GM18526 (cell line): Measurements from ENCODE around the gene ACP6.

ENCODE experiments used
- POLR2A ChIP-seq: IDR thresholded peaks from 3 replicates; pipeline ENCODE4 v1.6.1; 2011; ENCODE audit not compliant: insufficient read length; ENCODE audit errors: extremely low read depth

ACP6 gene

DNA sequence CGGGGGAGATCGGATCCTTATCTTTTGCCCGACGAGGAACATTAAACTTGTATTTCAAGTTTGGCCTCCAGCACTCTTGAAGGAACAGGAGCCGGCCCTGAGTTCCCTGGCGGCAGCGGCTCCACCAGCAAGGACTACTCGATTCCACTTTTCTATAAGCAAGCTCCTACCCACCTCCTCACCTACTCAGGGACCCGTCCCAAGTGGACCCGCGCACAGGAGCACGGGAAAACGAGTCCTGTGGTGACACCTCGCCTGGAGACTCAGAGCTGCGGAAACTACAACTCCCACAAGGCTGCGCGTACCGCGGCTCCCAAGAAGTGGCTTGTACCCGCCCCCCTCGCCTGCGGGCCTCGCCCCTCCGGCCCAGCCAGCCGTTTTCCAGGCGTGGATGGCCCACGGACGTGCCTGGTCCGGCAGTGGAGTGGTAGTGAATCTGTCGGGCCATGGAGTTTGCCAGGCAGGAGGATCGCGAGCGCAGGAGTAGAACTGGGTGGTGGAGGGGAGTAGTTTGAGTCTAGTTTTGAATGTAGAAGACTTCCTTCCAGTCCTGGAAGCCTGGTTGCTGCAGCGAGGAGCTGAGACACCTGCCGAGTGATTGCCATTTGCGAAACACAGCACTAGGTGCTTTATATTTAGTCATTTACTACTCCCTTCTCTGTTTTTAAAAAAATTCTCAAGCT lies at the start of gene ACP6:
Gene ACP6 (minus strand): TSS at position 206 of the 683 bp plus-strand sequence. CDS start 476 bp downstream, outside the sequence.
- no peak for TF ChIP-seq POLR2A

DNA sequence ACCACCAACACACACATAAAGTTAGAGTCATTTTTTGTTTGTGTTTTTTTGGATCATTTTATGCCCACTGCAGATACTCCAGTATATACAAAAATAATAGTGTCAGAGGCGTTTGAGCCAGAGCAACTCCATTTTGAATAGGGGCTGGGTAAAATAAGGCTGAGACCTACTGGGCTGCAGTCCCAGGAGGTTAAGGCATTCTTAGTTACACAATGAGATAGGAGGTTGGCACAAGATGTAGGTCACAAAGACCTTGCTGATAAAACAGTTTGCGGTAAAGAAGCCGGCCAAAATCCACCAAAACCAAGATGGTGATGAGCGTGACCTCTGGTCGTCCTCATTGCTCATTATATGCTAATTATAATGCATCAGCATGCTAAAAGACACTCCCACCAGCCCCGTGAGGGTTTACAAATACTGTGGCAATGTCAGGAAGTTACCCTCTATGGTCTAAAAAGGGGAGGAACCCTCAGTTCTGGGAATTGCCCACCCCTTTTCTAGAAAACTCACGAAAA lies 49.4 kb upstream of the ACP6 start:
- no peak for TF ChIP-seq POLR2A

DNA sequence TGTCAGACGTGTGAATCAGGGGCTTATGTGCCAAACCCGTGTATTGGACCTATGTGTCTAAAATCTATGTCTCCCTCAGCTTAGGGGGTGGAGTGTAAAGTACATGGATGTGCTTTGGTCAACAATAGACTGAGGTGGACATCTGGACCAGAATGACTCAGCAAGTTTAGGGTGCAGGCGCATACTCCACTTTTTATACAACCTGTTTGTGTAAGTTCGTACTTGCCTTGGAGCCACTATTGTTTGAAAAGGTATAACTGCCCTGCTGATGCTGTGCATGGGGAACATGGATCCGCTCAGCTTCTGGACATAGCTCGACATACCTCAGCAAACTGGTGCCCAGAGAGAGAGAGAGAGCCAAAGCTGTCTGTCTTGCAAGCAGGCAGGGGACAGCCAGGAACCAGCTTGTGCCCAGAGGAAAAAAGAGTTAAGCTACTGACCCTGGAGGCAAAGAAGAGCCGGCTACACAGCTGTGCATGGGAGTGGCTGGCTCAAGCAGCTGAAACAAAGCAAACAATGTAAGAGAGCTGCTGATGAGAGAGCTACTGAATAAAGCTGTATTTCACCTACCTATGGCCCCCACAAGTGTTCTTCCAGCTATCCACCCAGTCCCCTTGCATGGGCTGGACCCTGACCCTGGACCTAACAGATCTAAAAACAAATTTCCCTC lies 48.8 kb upstream of the ACP6 start:
- TF ChIP-seq POLR2A = no peak

DNA sequence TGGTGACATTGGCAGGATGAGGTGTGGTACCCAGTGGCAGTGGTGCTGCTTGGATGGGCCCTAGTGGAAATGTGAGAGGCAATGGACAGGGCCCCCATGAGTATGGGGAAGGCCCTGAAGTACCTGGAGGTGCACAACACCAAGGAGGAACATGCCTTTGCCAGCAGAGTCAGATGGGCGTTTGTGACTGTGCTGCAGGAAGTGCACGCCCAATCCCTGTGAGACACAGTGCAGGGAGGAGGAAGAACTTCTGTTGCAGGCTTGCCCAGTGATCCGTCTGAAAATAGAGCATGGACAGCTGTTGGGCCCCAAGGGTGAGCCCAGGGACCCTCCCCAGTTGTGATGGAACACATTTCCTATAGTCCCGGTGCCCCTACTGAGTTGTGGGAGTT lies 47.4 kb upstream of the ACP6 start:
- no peak for TF ChIP-seq POLR2A

DNA sequence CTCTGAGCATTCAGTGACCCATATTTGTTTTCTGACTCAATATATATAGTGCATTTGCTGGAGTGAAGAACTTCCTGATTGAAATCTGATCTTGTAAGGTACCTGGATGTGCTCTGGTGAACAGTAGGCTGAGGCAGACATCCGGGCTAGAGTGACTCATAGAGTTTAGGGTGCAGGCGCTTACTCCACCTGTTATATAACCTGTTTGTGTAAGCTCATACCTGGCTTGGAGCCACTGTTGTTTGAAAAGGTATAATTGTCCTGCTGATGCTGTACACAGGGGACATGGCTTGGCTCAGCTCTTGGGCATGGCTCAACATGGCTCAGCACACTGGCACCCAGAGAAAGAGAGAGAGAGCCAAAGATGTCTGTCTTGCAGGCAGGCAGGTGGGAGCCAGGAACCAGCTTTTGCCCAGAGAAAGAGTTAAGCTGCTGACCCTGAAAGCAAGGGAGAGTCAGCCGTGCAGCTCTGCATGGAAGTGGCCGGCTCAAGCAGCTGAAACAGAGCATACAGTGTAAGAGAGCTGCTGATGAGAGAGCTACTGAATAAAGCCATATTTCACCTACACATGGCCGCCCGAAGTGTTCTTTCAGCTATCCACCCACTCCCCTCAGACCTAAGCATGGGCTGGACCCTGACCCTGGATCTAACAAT lies 46.9 kb upstream of the ACP6 start:
- no peak for TF ChIP-seq POLR2A

DNA sequence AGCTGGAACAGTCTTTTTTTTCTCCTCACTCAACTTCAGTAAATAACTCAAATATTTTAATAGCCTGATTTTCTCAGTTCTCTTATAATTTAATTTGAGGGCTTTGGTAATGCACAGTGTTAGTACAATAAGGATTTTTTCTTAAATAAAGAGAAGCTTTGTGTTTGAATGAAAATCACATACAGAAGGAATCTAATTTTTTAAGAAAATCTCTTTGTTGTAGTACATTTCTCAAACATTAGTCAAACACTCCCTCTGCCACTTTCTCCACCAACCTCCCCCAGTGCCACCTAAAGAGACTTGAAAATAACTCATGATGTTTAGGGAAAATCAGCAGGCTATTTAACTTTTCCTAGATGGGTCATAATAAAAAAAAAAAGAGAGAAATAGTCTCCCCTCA lies 42.3 kb upstream of the ACP6 start:
- TF ChIP-seq POLR2A = no peak

DNA sequence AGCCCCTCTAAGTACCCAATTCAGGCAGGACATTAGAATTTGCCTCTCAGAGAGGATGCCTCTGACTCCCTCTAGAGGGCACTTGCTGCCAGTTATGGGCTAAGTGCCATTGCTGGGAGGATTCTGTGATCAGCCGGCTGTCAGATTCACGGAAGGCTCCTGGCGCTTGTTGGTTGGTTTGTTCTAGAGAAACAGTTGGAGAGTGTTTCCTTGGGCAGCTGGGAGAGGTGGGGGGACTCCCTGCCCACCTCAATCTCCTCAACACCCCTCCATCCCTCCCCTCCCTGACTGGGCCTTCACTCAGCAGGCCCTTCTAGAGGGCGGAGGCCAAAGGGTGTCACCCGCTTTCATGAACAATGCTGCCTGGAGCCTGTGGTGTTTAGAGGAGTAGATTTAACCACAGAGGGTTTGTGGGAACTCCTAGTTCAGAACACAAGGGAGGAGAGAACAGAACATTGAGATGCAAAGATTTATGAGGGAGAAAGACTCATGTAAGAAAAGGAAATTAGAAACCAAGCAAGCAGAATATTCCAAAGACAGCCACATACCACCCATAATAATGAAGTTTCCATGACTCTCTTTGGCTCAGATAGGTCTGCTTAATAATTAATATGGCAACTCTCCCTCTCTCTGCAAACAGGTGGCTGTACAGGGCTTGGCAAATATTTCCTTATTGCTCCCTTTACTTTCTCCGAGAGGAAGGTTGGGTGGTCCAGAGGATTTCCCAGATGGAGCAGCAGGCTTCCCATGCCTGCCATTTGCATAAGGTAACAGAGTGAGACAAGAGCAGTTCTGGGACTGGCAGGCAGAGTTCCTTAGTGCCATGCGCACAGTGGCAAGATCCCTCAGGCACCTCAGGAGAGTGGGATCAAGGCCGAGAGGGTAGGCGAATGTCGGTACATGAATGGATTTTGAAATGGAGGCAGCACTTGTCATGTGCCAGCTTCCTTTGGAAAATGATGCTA lies 30.0 kb upstream of the ACP6 start:
- TF ChIP-seq POLR2A = no peak

DNA sequence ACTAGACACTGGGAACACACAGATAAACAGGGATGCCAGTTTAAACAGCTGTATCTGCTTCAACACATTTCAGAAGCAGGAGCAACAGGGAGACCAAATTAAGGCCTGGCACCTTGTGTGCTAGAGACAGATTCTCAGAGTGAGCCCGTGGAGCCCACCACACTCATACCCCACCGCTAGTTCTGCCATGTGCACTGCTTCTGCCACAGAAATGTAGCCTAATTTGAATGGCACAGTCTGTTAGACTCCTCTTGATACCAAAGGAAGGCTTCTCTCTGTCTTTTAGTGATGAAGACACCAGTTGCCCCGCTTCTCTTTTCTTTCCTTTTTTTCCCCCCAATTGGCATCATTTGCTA lies 29.3 kb upstream of the ACP6 start:
- no peak for TF ChIP-seq POLR2A

DNA sequence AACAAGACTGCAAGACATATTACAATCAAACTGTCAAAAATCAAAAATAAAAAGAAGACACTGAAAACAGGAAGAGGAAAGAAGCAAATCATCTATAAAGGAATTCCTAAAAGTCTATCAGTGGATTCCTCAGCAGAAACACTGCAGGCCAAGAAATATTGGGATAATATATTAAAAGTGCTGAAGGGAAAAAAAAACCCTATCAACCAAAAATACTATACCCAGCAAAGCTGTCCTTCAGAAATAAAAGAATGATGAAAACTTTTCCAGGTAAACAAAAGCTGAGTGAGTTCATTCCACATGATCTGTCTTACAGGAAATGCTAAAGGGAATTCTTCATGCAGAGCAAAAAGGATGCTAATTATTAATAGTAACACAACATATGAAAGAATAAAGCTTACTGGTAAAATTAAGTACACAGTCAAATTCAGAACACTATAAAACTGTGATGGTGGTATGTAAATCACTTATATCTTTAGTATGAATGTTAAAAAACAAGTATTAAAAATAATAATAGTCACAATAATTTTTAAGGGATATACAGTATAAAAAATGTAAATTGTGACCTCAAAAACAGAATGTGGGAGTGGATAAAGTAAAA lies 12.9 kb upstream of the ACP6 start:
- no peak for TF ChIP-seq POLR2A

DNA sequence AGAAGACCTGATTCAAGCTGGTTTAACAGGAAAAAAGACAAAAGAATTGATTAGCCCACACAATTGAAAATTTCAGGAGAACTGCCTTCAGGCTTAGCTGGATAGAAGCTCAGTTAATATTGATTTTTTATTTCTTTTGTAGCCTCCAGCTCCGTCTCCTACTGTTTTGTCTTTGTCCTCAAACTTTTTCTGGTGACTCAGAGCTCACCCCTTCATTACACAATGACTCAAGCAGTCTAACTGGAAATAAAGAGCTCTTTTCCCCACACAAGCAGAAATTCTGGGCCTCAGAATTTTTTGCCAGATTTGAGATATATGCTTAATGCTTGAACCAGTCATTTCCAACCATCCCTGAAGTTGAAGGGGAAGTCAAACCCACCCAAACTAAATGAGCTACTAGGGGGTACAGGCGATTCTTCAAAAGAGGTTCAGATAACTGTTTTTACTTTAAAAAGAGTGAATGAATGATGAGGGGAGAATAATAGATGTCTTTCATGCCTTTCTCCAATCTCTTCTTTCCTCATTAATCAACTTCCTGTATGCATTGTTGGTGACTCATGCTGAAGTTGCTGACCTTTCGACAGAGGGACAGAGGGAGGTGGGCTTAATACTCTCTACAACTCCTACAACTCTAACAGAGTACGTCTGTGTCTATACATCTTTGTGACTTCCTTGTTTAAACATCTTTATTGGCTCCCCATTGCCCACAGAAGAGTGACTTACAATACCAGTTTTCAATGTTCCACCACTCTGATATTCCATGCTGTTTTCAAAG lies 6.2 kb upstream of the ACP6 start:
- TF ChIP-seq POLR2A = no peak

DNA sequence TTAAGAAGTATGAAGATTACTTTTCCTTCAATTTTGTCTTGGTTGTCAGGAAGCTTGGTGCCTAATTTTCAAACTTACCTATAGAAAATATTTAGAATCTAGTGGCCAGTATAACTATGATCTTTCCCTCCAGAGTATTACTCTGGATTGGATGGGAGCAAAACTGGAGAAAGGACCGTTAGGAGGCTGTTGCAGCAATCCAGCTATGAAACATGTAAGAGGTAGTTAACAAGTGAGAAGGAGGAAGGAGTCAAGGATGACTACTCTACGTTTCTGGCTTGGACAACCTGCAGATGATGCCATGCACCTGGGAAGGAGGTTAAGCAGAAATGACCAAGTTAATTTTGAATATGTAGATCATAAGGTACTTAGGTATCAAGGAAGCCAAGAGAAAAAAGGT lies 3.5 kb upstream of the ACP6 start:
- no peak for TF ChIP-seq POLR2A

DNA sequence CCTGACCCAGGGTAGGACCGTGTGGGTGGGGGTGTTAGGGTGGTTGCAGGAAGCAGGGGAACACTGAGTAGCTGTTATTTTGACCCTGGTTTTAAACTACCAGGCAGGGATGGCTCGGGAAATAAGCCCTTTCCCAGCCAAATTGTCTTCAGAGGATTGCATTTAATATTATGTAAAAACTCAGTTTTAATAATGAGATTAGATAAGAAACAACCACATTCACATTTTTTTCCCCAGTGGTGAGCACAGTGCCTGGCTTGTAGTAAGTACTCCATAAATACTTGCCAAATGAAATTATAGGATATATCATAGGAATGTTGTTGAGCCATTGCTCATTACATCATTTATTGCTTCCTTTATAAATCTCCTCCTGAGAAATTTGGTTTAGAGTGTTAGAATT lies 3.1 kb upstream of the ACP6 start:
- no peak for TF ChIP-seq POLR2A

DNA sequence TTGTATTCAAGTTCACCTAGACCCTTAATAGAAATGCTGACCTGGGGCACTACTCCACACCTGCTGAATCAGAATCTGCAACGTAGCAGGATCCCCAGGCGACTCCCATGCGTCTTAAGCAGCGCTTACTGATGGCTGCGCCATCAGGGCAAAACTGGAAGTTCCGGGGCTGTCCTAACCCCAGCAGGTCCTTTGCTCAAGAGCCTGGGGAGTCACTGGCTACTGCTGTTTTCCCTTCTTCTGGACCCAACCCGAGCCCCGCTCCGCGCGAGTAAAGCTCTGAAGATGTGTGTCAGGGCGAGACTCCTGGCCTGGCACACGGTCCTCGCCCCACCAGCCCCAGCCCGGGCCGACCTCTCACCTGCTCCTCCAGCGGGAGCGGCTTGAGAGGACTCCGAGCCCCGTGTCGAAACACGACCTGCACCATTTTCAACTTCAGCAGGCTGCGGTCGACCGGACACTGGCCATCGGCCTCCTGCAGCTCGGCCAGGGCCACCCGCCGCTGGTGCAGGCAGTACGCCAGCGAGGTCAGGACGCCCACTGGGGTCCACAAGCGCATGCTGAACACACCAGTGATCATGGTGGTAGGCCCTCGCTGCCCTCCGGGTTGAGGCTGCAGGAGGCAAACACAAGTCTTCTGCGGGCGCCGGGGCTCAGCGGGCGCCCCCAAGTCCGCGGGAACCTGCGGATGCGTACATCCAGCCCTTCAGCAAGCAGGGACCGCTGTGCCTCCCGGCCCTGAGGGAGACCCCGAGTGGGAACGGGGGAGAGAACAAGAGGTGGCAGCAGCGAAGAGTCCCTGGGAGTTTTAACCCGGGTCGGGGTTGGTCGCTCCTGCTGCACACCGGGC lies 630 bp downstream of the ACP6 start:
- TF ChIP-seq POLR2A = no peak
